ENCODE data around the gene KRTAP15-1. TPM values are rescaled to one million over a fixed set of nuclear protein-coding genes. Genes with fewer than 3 reads are reported as not detected.

The KRTAP15-1 gene
- total RNA-seq, 1 donor: not detected

DNA sequence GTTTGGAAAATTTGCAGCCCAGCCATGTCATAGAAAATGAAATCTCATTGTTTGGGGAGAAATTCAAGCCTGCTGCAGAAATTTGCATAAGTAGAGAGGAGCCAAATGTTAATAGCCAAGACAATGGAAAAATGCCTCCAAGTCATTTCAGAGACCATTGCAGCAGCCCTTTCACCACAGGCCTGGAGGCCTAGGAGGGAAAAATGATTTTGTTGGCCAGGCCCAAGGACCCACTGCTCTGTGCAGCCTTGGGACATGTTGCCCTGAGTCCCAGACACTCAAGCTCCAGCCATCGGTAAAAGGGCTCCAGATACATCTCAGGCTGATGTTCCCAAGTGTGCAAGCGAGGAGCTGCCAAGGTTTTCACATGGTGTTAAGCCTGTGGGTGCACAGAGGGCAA is 46.1 kb downstream of the KRTAP15-1 start:
- DNase-seq (ENCODE audit: low read depth in 2 of 3, low spot score in 2 of 3): no peak

DNA sequence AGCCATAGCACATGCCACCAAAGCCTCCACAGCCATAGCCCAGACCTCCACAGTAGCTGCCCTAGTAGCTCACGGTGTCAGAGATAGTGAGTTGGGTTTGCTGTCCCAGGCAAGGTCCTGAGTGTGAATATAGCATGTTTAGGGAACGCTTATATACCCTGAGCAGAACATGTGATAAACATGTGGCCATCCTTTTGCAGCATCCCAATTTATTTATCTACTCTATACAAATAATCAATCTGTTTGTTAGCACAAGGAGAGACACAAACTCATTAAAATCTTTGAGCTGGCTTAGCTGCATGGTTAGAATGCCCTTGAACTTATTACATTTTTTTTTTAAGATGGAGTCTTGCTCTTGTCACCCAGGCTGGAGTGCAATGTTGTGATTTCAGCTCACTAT is 47.3 kb downstream of the KRTAP15-1 start, which contains the start of gene KRTAP19-2:
Gene KRTAP19-2, minus strand, starts transcription at position 101 of the 400 bp plus-strand sequence. Its CDS starts 88 bp downstream, at position 13.
- DNase-seq (ENCODE audit: low read depth in 2 of 3, low spot score in 2 of 3): no peak

Other genes with a start within 250 kb of the KRTAP15-1 start
- gene CLDN8, start 224.2 kb upstream of the KRTAP15-1 start, total RNA-seq: not detected
- not detected for gene KRTAP24-1, start 157.3 kb upstream of the KRTAP15-1 start, total RNA-seq
- not detected for gene KRTAP25-1, start 150.8 kb upstream of the KRTAP15-1 start, total RNA-seq
- gene KRTAP26-1, start 120.0 kb upstream of the KRTAP15-1 start, total RNA-seq: not detected
- gene KRTAP27-1, start 102.6 kb upstream of the KRTAP15-1 start, total RNA-seq: not detected
- not detected for gene KRTAP23-1, start 91.7 kb upstream of the KRTAP15-1 start, total RNA-seq
- not detected for gene KRTAP13-2, start 68.0 kb upstream of the KRTAP15-1 start, total RNA-seq
- 0.27 TPM for gene KRTAP13-1, start 44.2 kb upstream of the KRTAP15-1 start, total RNA-seq
- not detected for gene KRTAP13-3, start 14.3 kb upstream of the KRTAP15-1 start, total RNA-seq
- gene KRTAP13-4, start 10.1 kb upstream of the KRTAP15-1 start, total RNA-seq: not detected
- not detected for gene KRTAP19-1, start 40.1 kb downstream of the KRTAP15-1 start, total RNA-seq
- not detected for gene KRTAP19-2, start 47.2 kb downstream of the KRTAP15-1 start, total RNA-seq
- gene KRTAP19-3, start 51.7 kb downstream of the KRTAP15-1 start, total RNA-seq: not detected
- gene KRTAP19-4, start 56.9 kb downstream of the KRTAP15-1 start, total RNA-seq: not detected
- gene KRTAP19-5, start 61.9 kb downstream of the KRTAP15-1 start, total RNA-seq: not detected
- gene KRTAP19-6, start 101.6 kb downstream of the KRTAP15-1 start, total RNA-seq: not detected
- not detected for gene KRTAP19-7, start 121.0 kb downstream of the KRTAP15-1 start, total RNA-seq
- gene KRTAP22-2, start 150.1 kb downstream of the KRTAP15-1 start, total RNA-seq: not detected
- not detected for gene KRTAP6-3, start 152.2 kb downstream of the KRTAP15-1 start, total RNA-seq
- gene KRTAP6-2, start 158.6 kb downstream of the KRTAP15-1 start, total RNA-seq: not detected
- not detected for gene KRTAP22-1, start 160.8 kb downstream of the KRTAP15-1 start, total RNA-seq
- not detected for gene KRTAP6-1, start 173.7 kb downstream of the KRTAP15-1 start, total RNA-seq
- not detected for gene KRTAP20-1, start 176.2 kb downstream of the KRTAP15-1 start, total RNA-seq
- gene KRTAP20-4, start 180.4 kb downstream of the KRTAP15-1 start, total RNA-seq: not detected
- gene KRTAP20-2, start 194.9 kb downstream of the KRTAP15-1 start, total RNA-seq: not detected
- gene KRTAP20-3, start 202.6 kb downstream of the KRTAP15-1 start, total RNA-seq: not detected